ENCODE measurements around the gene PRR19.

PRR19 gene

GRCh38 chr19:42271045-42271419 is 30.9 kb upstream of the PRR19 start:
- no peak for DNase-seq (ENCODE audit: extremely low read depth in 1 of 2, low read depth in 1 of 2)

GRCh38 chr19:42271861-42272534 is 29.9 kb upstream of the PRR19 start:
- DNase-seq (ENCODE audit: extremely low read depth in 1 of 2, low read depth in 1 of 2), result no peak

- DNase-seq (ENCODE audit: extremely low read depth in 1 of 2, low read depth in 1 of 2), result no peak
Observed at GRCh38 chr19:42272535-42272897, 29.4 kb upstream of the PRR19 start.

- no peak for DNase-seq (ENCODE audit: extremely low read depth in 1 of 2, low read depth in 1 of 2)
Observed at GRCh38 chr19:42272989-42273406, 28.9 kb upstream of the PRR19 start.

GRCh38 chr19:42273407-42274064 is 28.4 kb upstream of the PRR19 start:
- no peak for DNase-seq (ENCODE audit: extremely low read depth in 1 of 2, low read depth in 1 of 2)

GRCh38 chr19:42274065-42274682 is 27.8 kb upstream of the PRR19 start:
- no peak for DNase-seq (ENCODE audit: extremely low read depth in 1 of 2, low read depth in 1 of 2)

GRCh38 chr19:42275103-42275502 is 26.8 kb upstream of the PRR19 start:
- no peak for DNase-seq (ENCODE audit: extremely low read depth in 1 of 2, low read depth in 1 of 2)

GRCh38 chr19:42275517-42275916 is 26.4 kb upstream of the PRR19 start:
- no peak for DNase-seq (ENCODE audit: extremely low read depth in 1 of 2, low read depth in 1 of 2)

- no peak for DNase-seq (ENCODE audit: extremely low read depth in 1 of 2, low read depth in 1 of 2)
Observed at GRCh38 chr19:42276284-42276683, 25.6 kb upstream of the PRR19 start.

GRCh38 chr19:42276821-42277220 is 25.1 kb upstream of the PRR19 start:
- DNase-seq (ENCODE audit: extremely low read depth in 1 of 2, low read depth in 1 of 2), result no peak

GRCh38 chr19:42277821-42278451 is 24.0 kb upstream of the PRR19 start:
- DNase-seq (ENCODE audit: extremely low read depth in 1 of 2, low read depth in 1 of 2), result no peak

- DNase-seq (ENCODE audit: extremely low read depth in 1 of 2, low read depth in 1 of 2), result no peak
Observed at GRCh38 chr19:42278452-42279154, 23.3 kb upstream of the PRR19 start.

GRCh38 chr19:42279155-42279901 is 22.6 kb upstream of the PRR19 start:
- DNase-seq (ENCODE audit: extremely low read depth in 1 of 2, low read depth in 1 of 2), result no peak

- DNase-seq (ENCODE audit: extremely low read depth in 1 of 2, low read depth in 1 of 2), result peak; percentile 57 to 76
Observed at GRCh38 chr19:42279902-42280814, 21.8 kb upstream of the PRR19 start.

GRCh38 chr19:42280815-42281145 is 21.2 kb upstream of the PRR19 start:
- DNase-seq (ENCODE audit: extremely low read depth in 1 of 2, low read depth in 1 of 2), result no peak

GRCh38 chr19:42281146-42281826 is 20.6 kb upstream of the PRR19 start:
- DNase-seq (ENCODE audit: extremely low read depth in 1 of 2, low read depth in 1 of 2), result no peak

GRCh38 chr19:42281827-42282762 is 19.8 kb upstream of the PRR19 start:
- DNase-seq (ENCODE audit: extremely low read depth in 1 of 2, low read depth in 1 of 2), result no peak

- no peak for DNase-seq (ENCODE audit: extremely low read depth in 1 of 2, low read depth in 1 of 2)
Observed at GRCh38 chr19:42282819-42283187, 19.1 kb upstream of the PRR19 start.
